Smooth muscle cell (in vitro differentiated cells): Measurements from ENCODE around the gene CHST3. TPM values are rescaled to one million over a fixed set of nuclear protein-coding genes. Genes with fewer than 3 reads are reported as not detected.

ENCODE experiments used
- DNase-seq: peaks from one replicate; lab custom pipeline; 2025; ENCODE audit not compliant: unreplicated experiment; lab: John Stamatoyannopoulos, UW
- H2AFZ ChIP-seq: fragments of 200-600 bp; sonication (generic); 2 replicates; pipeline ENCODE4 v1.6.0; 2016; ENCODE audit warnings: antibody characterized with exemption, low read depth, mild to moderate bottlenecking
- H3F3A ChIP-seq: fragments of 200-600 bp; sonication (generic); 2 replicates; pipeline ENCODE4 v1.6.0; 2017; ENCODE audit warnings: antibody characterized with exemption, low read depth
- H3K27ac ChIP-seq: fragments of 200-600 bp; sonication (generic); 2 replicates; pipeline ENCODE4 v1.5.1; 2016; ENCODE audit warnings: low read depth, mild to moderate bottlenecking
- H3K27me3 ChIP-seq: fragments of 200-600 bp; sonication (generic); 2 replicates; pipeline ENCODE4 v1.6.1; 2016; ENCODE audit warnings: low read depth, mild to moderate bottlenecking
- H3K36me3 ChIP-seq: fragments of 200-600 bp; sonication (generic); 2 replicates; pipeline ENCODE4 v1.5.1; 2016; ENCODE audit warnings: low read depth
- H3K4me1 ChIP-seq: fragments of 200-600 bp; sonication (generic); 2 replicates; pipeline ENCODE4 v1.5.1; 2016; ENCODE audit warnings: low read depth
- H3K4me2 ChIP-seq: fragments of 200-600 bp; sonication (generic); 2 replicates; pipeline ENCODE4 v1.6.0; 2016; ENCODE audit warnings: mild to moderate bottlenecking
- H3K4me3 ChIP-seq: fragments of 200-600 bp; sonication (generic); 2 replicates; pipeline ENCODE4 v1.5.1; 2016; ENCODE audit warnings: mild to moderate bottlenecking
- H3K79me2 ChIP-seq: fragments of 200-600 bp; sonication (generic); 2 replicates; pipeline ENCODE4 v1.6.0; 2016; ENCODE audit warnings: low read depth, mild to moderate bottlenecking
- H3K9ac ChIP-seq: fragments of 200-600 bp; sonication (generic); 2 replicates; pipeline ENCODE4 v1.6.0; 2016; ENCODE audit warnings: low read depth
- H3K9me3 ChIP-seq: fragments of 200-600 bp; sonication (generic); replicated peaks from 2 replicates; pipeline ENCODE4 v1.5.1; 2016; ENCODE audit warnings: low read depth
- H4K20me1 ChIP-seq: fragments of 200-600 bp; sonication (generic); 2 replicates; pipeline ENCODE4 v1.6.0; 2016; ENCODE audit warnings: low read depth
- CTCF ChIP-seq: fragments of 200-600 bp; sonication (generic); IDR thresholded peaks from 2 replicates; pipeline ENCODE4 v1.5.1; 2017; ENCODE audit warnings: borderline replicate concordance, mild to moderate bottlenecking, antibody characterized with exemption; ENCODE audit not compliant: insufficient read depth, poor library complexity, severe bottlenecking
- WGBS: methylation state at CpG from one replicate; pipeline ENCODE4 v1.1.7; 2016; ENCODE audit warnings: low lambda C conversion rate; 5-methylcytosine and 5-hydroxymethylcytosine counted together
- polyA plus RNA-seq: library from polyadenylated mRNA; unstranded; fragments of >200 nt; fragmentation: Nextera tagmentation; extraction: Ambion mirVana; gene quantifications from 2 replicates; pipeline ENCODE4 v1.2.1, GENCODE V29; 2016
- total RNA-seq: library from RNA; depleted of rRNA; stranded (reverse); fragments of >200 nt; gene quantifications from 2 replicates; pipeline ENCODE4 v1.2.3, GENCODE V29; 2014

CHST3 gene
- total and polyA plus RNA-seq, 2 experiments from 2014 or later, result 7.0 to 10.6 TPM

- 73% methylated on average over 6 of the region's 6 CpGs for WGBS
- Histone ChIP-seq H3K27me3 (no peaks in the 10 kb centered on the region), H3K9me3 (peaks cover 20% of the 10 kb centered on the region)
Measured at GRCh38 chr10:71948496-71949067, 15.6 kb upstream of the CHST3 start.

GRCh38 chr10:71950683-71951082 lies 13.5 kb upstream of the CHST3 start:
- DNase-seq, result no peak
- H3K9ac ChIP-seq, result no peak overlapping the region
- no peaks in the 10 kb centered on the region for H3K79me2 ChIP-seq
- H3F3A ChIP-seq, result no peaks in the 10 kb centered on the region
- H4K20me1 ChIP-seq, result no peaks in the 10 kb centered on the region
- H2AFZ ChIP-seq, result no peak overlapping the region
- H3K4me1 ChIP-seq, result no peaks in the 10 kb centered on the region
- no peak overlapping the region for H3K4me2 ChIP-seq
- H3K9me3 ChIP-seq, result peaks cover 26% of the 10 kb centered on the region
- H3K36me3 ChIP-seq, result no peaks in the 10 kb centered on the region
- 80% methylated on average over 6 of the region's 6 CpGs for WGBS
- H3K27me3 ChIP-seq, result no peaks in the 10 kb centered on the region
- no peak overlapping the region for H3K4me3 ChIP-seq
- no peak for TF ChIP-seq CTCF
- no peak overlapping the region for H3K27ac ChIP-seq

More at GRCh38 chr10:71948496-71949067, 15.6 kb upstream of the CHST3 start:
- no peaks in the 10 kb centered on the region for H4K20me1 ChIP-seq
- TF ChIP-seq CTCF, result no peak
- H2AFZ ChIP-seq, result no peak overlapping the region
- H3F3A ChIP-seq, result no peaks in the 10 kb centered on the region
- no peak overlapping the region for H3K4me2 ChIP-seq
- H3K9ac ChIP-seq, result no peak overlapping the region
- H3K79me2 ChIP-seq, result no peaks in the 10 kb centered on the region
- no peaks in the 10 kb centered on the region for H3K4me1 ChIP-seq
- H3K4me3 ChIP-seq, result no peak overlapping the region
- H3K27ac ChIP-seq, result no peak overlapping the region
- H3K36me3 ChIP-seq, result no peaks in the 10 kb centered on the region
- no peak for DNase-seq

- 71% methylated on average over 3 of the region's 3 CpGs for whole genome bisulfite sequencing
- no peak overlapping the region for H3K27ac ChIP-seq
Measured at GRCh38 chr10:71952745-71953144, 11.4 kb upstream of the CHST3 start.

More at GRCh38 chr10:71952745-71953144, 11.4 kb upstream of the CHST3 start:
- TF ChIP-seq CTCF, result no peak
- no peak for DNase-seq
- Histone ChIP-seq H3K9ac (no peak overlapping the region), H2AFZ (no peak overlapping the region), H3K79me2 (no peaks in the 10 kb centered on the region), H3K4me1 (no peaks in the 10 kb centered on the region), H3F3A (no peaks in the 10 kb centered on the region), H4K20me1 (no peaks in the 10 kb centered on the region), H3K36me3 (no peaks in the 10 kb centered on the region), H3K4me3 (no peak overlapping the region), H3K4me2 (no peak overlapping the region), H3K9me3 (peaks cover 11% of the 10 kb centered on the region), H3K27me3 (no peaks in the 10 kb centered on the region)
